Stimulated activated CD4-positive, alpha-beta T cell treated with anti-CD3 and anti-CD28 coated beads, Interleukin-4, amount 100 ng/mL, for 48 hours (primary cell): Measurements from ENCODE around the gene PADI3.

ENCODE experiments used
- DNase-seq, 2 donors: peaks; one replicate each; pipeline ENCODE4 v3.0.0-alpha.2; 2020; ENCODE audit warnings: low read depth in 2 of 2

The PADI3 gene

DNA sequence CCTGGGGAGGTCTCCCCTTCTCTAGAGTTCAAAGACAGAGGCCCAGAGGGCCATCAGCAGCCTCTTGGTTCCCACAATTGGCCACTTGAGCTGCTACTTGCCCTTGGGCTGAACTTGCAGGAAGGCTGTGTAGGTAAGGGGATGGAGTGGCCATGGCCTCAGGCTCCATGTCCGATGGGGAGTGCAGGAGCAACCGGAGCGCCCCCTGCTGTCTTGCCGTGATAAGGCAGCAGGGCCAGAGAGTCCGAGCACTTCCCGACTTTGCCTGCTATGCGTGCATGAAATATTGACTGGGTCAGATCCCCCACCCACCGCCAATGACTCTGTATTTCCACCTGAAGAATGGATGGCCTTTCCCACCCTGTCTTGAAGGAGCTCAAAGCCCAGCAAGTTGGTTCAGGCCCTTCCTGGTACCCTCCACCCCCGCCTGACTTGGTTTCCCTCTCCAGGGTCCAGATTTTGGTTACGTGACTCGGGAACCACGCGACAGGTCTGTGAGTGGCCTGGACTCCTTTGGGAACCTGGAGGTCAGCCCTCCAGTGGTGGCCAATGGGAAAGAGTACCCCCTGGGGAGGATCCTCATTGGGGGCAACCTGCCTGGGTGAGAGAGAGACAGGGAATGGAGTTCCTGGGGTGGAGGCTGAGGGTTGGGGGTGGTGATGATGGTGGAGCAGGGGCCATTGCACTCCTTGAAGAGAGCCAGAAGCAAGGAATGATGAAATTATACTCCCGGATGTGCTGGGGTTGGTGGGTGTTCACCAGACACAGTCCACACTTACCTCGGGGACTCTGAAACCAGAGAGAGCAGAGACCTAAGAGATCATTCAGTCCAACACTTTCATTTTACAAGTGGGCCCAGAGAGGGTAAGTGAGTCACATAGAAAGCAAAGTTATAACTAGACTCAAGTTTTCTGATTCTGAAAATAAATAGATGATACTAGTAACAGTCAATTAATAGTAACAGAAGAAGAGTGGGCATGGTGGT lies 25.6 kb downstream of the PADI3 start:
- peak; percentile 38 to 45 for DNase-seq

DNA sequence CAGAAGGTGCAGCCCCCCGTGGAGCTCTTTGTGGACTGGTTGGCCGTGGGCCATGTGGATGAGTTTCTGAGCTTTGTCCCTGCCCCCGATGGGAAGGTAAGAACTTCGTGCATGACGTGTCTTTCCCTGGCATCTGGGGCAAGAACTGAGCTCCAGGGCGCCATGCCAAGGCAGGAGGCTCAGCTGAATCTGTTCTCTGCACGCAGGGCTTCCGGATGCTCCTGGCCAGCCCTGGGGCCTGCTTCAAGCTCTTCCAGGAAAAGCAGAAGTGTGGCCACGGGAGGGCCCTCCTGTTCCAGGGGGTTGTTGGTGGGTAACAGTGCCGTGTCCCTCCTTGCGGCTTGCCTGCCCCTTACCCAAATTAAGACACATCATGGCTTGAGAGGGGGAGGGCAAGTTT lies 27.7 kb downstream of the PADI3 start:
- DNase-seq: no peak

- no peak for DNase-seq
These were observed 28.7 kb downstream of the PADI3 start for GRCh38 chr1:17277511-17278159.

DNA sequence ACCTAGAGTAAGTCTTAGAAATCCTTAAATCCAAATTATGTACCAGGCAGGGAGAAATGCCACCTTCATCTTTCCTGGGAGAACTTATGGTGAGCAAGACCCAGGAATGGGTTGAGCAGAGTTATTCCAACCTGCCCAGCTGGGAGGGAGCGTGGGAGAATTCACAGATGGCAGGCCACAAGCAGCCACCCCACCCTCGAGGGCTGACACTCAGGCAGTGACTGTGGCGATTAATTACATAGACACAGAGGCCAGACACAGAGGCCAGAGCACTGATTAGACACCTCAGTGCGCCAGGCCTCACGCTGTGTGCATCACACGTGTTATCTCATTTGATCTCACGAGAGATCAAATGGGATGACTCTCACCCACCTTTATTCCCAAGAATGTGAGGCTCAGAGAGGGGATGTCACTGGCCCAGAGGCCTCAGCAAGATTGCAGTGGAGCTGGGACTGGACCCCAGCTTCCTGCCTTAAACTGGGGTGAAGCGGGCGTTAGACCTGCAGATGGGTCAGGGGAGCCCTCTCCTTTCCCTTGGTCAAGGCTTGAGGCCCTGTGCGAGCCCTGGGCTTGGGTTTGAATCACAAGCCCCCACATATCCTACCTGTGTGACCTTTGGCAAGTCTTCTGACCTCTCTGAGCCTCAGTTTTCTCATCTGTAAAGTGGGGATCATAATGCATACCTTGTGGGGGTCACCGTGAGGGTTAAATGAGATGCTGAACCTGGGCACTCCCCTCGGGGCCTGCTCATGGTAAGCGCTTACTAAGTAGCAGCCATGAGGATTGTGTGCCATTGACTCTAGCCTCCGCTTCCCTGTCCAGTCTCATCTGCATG lies 30.3 kb downstream of the PADI3 start:
- no peak for DNase-seq

GRCh38 chr1:17280436-17280835 lies 31.5 kb downstream of the PADI3 start:
- no peak for DNase-seq

DNA sequence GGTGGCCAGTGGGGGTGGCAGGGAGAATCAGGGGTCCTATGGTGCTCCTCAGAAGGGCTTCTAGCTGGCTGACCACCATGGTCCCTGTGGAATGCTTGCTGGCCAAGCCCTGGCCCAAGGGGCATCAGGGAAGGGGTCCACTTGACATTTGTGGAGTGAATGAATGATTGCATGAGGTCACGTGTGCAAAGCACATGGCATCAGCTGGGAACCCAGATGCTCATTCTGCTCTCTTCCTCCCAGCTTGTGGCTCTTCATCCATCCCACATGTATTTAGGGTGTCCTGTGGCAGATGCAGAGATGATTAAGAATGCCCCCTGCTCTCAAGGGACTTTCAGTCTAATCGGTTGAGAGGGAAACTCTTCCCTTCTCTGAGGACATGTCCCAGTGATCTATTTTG lies 32.0 kb downstream of the PADI3 start:
- DNase-seq: no peak

DNA sequence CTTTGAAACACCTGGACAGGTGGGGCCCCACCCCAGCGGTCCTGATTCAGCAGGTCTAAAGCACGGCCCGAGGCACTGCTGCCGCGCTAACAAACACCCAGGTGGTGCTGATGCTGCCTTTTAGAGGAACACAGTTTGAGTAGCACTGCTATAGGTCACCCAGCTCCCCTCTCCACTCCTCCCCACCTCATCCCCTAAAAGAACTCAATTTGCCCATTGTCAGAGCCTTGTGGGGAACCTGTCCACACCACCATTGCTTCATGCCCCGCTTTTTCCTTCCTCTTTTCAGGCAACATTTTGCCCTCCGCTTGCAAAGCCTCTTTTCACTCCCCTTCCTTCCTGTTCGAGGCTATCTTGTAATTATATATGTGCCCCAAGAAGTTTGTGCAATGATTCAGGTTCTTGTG lies 32.9 kb downstream of the PADI3 start:
- no peak for DNase-seq

GRCh38 chr1:17282836-17283235 lies 33.9 kb downstream of the PADI3 start:
- DNase-seq: no peak

DNA sequence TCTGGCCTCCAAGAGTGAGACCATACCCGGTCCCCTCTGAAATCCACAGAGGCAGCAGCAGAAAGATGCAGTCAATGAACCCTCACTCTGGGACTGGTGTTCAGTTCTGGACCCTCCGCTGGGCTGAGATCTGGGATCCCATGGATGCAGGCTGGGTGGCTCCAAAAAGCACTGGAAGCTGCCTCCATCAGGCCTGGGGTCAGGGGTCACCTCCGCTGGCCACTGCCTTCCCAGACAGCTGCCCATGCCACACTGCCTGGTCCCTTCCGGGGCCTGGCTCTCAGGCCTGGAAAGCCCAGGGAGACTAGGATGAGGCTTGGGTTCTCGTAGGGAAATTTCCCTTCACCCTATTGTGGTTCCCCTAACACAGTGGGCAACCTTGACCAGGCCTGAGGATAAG lies 37.7 kb downstream of the PADI3 start:
- DNase-seq: no peak

GRCh38 chr1:17287130-17287776 lies 38.4 kb downstream of the PADI3 start:
- no peak for DNase-seq

GRCh38 chr1:17289721-17290120 lies 40.8 kb downstream of the PADI3 start:
- DNase-seq: no peak

DNA sequence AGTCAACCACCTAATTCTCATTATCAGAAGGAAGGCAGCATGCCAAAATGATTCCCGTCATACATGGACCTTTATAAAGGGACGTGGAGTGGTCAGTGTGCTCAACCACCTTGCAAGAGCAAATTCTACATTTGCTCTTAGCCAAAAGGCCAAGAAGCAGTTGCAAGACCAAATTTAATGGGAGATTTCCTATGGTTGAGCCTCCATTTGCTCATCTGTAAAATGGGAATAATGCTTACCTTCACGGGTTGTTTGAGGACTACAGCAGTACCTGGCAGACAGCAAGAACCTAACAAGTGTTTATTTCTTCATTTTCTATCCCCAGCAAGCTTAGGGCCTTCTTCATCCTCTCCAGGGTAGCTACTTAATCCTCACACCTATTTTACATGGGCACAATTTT lies 41.7 kb downstream of the PADI3 start:
- DNase-seq: no peak

GRCh38 chr1:17292299-17293160 lies 43.6 kb downstream of the PADI3 start:
- no peak for DNase-seq

- DNase-seq: no peak
These were observed 45.0 kb downstream of the PADI3 start for GRCh38 chr1:17293681-17294425.

- no peak for DNase-seq
These were observed 46.4 kb downstream of the PADI3 start for GRCh38 chr1:17295292-17295691.

DNA sequence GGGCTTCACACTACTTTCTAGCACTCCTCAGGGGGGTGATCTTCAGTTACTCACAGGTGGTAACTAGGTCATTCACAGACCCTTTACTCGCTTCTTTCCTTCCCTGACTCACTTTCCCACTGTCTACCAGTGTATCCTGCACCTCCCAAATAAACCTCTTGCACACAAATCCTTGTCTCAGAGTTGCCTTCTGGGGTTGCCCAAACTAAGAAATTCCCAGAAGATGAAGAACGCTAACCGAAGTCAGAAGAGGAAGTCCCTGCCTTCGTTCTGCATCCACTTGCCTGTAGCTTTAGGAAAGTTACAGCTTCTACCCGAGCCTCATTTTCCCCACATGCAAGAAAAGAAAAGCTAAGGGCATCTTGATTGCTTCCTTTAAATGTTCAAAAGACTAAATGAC lies 47.2 kb downstream of the PADI3 start:
- no peak for DNase-seq

DNA sequence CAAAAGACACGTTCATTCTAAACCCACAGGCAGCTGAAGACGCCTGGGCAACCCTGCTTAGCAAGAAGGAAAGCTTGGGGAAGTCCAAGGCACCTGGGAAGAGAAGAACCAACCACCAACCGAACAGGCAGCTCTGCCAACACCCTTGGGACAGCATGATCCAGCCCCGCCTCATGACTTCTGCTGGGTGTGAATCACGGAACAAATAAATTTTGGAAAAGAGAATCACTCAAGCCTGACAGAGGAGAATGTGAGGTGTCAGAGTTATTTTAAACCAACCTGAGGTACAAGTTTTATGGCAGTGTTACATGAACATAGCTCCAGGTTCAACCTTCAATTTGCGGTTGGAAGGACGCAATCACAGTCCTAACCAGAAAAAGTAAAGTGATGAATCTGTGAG lies 49.1 kb downstream of the PADI3 start:
- DNase-seq: no peak

- DNase-seq: no peak
These were observed 52.9 kb downstream of the PADI3 start for GRCh38 chr1:17301767-17302166.

- DNase-seq: no peak
These were observed 55.4 kb downstream of the PADI3 start for GRCh38 chr1:17304151-17304825.

- DNase-seq: no peak
These were observed 55.9 kb downstream of the PADI3 start for GRCh38 chr1:17304826-17305175.
